ENCODE measurements around the gene FAM13B.

The FAM13B gene

GRCh38 chr5:137916923-137917322 lies 116.0 kb downstream of the FAM13B start:
- peaks cover 3% of the 10 kb centered on the region for H3K27me3 Mint-ChIP-seq
- no peak overlapping the region for H3K4me3 Mint-ChIP-seq
- H3K4me1 Mint-ChIP-seq (ENCODE audit: low read depth) = no peaks in the 10 kb centered on the region
- peaks cover 11% of the 10 kb centered on the region for H3K9me3 Mint-ChIP-seq
- H3K36me3 Mint-ChIP-seq (ENCODE audit: low read depth) = peaks cover 7% of the 10 kb centered on the region
- H3K27ac Mint-ChIP-seq = no peak overlapping the region

GRCh38 chr5:137914758-137915157 lies 118.1 kb downstream of the FAM13B start:
- peaks cover 12% of the 10 kb centered on the region for H3K27me3 Mint-ChIP-seq
- H3K4me1 Mint-ChIP-seq (ENCODE audit: low read depth) = no peaks in the 10 kb centered on the region
- H3K36me3 Mint-ChIP-seq (ENCODE audit: low read depth) = peaks cover 7% of the 10 kb centered on the region
- no peak overlapping the region for H3K4me3 Mint-ChIP-seq
- H3K27ac Mint-ChIP-seq = no peak overlapping the region
- peaks cover 11% of the 10 kb centered on the region for H3K9me3 Mint-ChIP-seq

- H3K36me3 Mint-ChIP-seq (ENCODE audit: low read depth) = no peaks in the 10 kb centered on the region
- no peak overlapping the region for H3K27ac Mint-ChIP-seq
- peaks cover 12% of the 10 kb centered on the region for H3K4me1 Mint-ChIP-seq (ENCODE audit: low read depth)
- no peak overlapping the region for H3K4me3 Mint-ChIP-seq
- H3K9me3 Mint-ChIP-seq = no peaks in the 10 kb centered on the region
- H3K27me3 Mint-ChIP-seq = no peaks in the 10 kb centered on the region
Measured at GRCh38 chr5:137902408-137903133, 130.3 kb downstream of the FAM13B start.

GRCh38 chr5:137901011-137901817 lies 131.7 kb downstream of the FAM13B start:
- Mint-ChIP-seq H3K27me3 (no peaks in the 10 kb centered on the region), H3K4me1 (ENCODE audit: low read depth) (peaks cover 12% of the 10 kb centered on the region), H3K4me3 (no peak overlapping the region), H3K9me3 (no peaks in the 10 kb centered on the region), H3K27ac (no peak overlapping the region), H3K36me3 (ENCODE audit: low read depth) (no peaks in the 10 kb centered on the region)

DNA sequence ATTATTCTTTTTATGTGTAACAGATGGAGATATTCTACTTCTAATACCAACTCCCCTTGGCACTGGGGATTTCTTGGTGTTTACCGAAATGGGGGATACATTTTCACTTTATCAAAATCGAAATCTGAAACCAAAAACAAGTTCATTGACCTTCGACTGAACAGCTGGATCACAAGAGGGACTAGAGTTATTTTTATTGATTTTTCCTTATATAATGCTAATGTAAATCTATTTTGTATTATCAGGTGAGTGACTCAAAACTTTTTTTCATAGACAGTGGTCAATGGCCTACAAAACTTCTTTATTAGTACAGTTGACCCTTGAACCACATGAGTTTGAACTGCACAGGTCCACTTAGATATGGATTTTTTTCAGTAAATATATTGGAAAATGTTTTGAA lies 133.4 kb downstream of the FAM13B start:
- Mint-ChIP-seq H3K4me3 (no peak overlapping the region), H3K27me3 (no peaks in the 10 kb centered on the region), H3K36me3 (ENCODE audit: low read depth) (no peaks in the 10 kb centered on the region), H3K9me3 (no peaks in the 10 kb centered on the region), H3K27ac (no peak overlapping the region), H3K4me1 (ENCODE audit: low read depth) (peaks cover 12% of the 10 kb centered on the region)

DNA sequence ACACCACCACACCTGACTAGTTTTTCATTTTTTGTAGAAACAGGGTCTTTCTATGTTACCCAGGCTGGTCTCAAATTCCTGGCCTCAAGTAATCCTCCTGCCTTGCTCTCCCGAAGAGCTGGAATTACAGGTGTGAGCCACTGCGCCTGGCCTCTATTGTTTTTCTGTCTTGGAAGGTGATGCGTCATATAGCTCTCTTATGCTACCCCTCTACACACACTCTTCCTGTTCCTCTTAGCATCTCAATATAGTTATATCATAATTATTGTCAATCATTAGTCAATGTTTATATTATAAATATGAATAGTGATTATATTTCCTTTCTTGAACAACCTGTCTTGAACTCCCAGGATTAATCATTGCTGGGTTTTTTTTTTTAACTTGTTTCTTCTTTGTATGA lies 136.3 kb downstream of the FAM13B start:
- Mint-ChIP-seq H3K4me1 (ENCODE audit: low read depth) (peaks cover 12% of the 10 kb centered on the region), H3K27me3 (no peaks in the 10 kb centered on the region), H3K9me3 (no peaks in the 10 kb centered on the region), H3K4me3 (no peak overlapping the region), H3K36me3 (ENCODE audit: low read depth) (no peaks in the 10 kb centered on the region), H3K27ac (no peak overlapping the region)

DNA sequence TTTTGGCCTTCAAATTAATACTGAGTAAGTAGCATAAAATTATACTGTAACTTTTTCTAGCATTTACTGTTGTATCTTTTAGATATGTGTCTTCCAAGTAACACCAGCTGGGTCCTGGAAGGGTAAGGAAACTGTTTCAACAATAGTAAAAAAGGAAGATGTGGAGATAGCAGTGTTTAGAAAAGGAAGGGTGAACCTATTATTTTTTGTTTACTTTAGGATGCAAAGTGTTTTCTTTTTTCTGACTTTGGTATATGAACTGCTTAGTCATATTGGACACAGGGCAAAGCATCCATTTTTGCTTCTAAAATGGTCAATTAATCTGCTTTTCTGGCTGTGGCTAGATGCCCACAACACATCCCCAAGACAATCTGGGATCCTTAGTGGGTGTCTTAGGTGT lies 138.3 kb downstream of the FAM13B start:
- H3K36me3 Mint-ChIP-seq (ENCODE audit: low read depth) = no peaks in the 10 kb centered on the region
- peaks cover 7% of the 10 kb centered on the region for H3K4me1 Mint-ChIP-seq (ENCODE audit: low read depth)
- H3K27ac Mint-ChIP-seq = no peak overlapping the region
- H3K4me3 Mint-ChIP-seq = no peak overlapping the region
- no peaks in the 10 kb centered on the region for H3K9me3 Mint-ChIP-seq
- no peaks in the 10 kb centered on the region for H3K27me3 Mint-ChIP-seq

DNA sequence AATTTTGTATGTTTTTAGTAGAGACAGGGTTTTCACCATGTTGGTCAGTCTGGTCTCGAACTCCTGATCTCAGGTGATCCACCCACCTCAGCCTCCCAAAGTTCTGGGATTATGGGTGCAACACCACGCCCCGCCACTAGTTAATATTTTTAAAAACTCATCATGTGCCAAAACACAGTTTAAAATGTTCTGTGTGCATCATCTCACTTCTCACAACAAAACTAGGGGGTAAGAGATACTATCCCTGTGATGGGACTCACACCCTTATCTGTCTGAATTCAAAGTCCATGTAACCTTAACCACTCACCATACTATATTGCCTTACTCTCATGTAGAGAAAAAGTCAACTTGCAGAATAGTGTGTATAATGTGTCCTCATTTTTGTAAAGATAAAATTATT lies 141.0 kb downstream of the FAM13B start:
- Mint-ChIP-seq H3K4me3 (no peak overlapping the region), H3K4me1 (ENCODE audit: low read depth) (peaks cover 20% of the 10 kb centered on the region), H3K36me3 (ENCODE audit: low read depth) (no peaks in the 10 kb centered on the region), H3K27ac (no peak overlapping the region), H3K27me3 (no peaks in the 10 kb centered on the region), H3K9me3 (no peaks in the 10 kb centered on the region)

- H3K9me3 Mint-ChIP-seq = no peaks in the 10 kb centered on the region
- no peaks in the 10 kb centered on the region for H3K36me3 Mint-ChIP-seq (ENCODE audit: low read depth)
- no peak overlapping the region for H3K27ac Mint-ChIP-seq
- H3K27me3 Mint-ChIP-seq = no peaks in the 10 kb centered on the region
- H3K4me3 Mint-ChIP-seq = no peak overlapping the region
- H3K4me1 Mint-ChIP-seq (ENCODE audit: low read depth) = peaks cover 26% of the 10 kb centered on the region
Measured at GRCh38 chr5:137890845-137891244, 142.0 kb downstream of the FAM13B start.

- Mint-ChIP-seq H3K36me3 (ENCODE audit: low read depth) (no peaks in the 10 kb centered on the region), H3K27me3 (no peaks in the 10 kb centered on the region), H3K9me3 (no peaks in the 10 kb centered on the region), H3K27ac (peak within 1 kb of the TSS; percentile 88), H3K4me3 (peak within 1 kb of the TSS; percentile 86), H3K4me1 (ENCODE audit: low read depth) (peaks cover 26% of the 10 kb centered on the region)
Measured at GRCh38 chr5:137888863-137889759, 143.8 kb downstream of the FAM13B start, which contains the start of gene PKD2L2. PKD2L2 (plus strand) TSS chr5:137889457; CDS start chr5:137889492, 35 bp downstream.

GRCh38 chr5:137888466-137888862 lies 144.4 kb downstream of the FAM13B start:
- H3K27ac Mint-ChIP-seq = peak overlapping the region; percentile 88

More at GRCh38 chr5:137888466-137888862, 144.4 kb downstream of the FAM13B start:
- H3K9me3 Mint-ChIP-seq = no peaks in the 10 kb centered on the region
- H3K36me3 Mint-ChIP-seq (ENCODE audit: low read depth) = no peaks in the 10 kb centered on the region
- H3K4me1 Mint-ChIP-seq (ENCODE audit: low read depth) = peaks cover 26% of the 10 kb centered on the region
- no peaks in the 10 kb centered on the region for H3K27me3 Mint-ChIP-seq
- peak overlapping the region; percentile 86 for H3K4me3 Mint-ChIP-seq

Measured in stimulated activated naive CD8-positive, alpha-beta T cell treated with anti-CD3 and anti-CD28 coated beads, Interleukin-15, Interleukin-2, amounts not matched to agents 100 ng/mL and 50 ng/mL, for 24 hours (primary cell).